Thyroid gland (tissue), 4 donors: Measurements from ENCODE around the gene DAGLA.

Experiments used
- CTCF ChIP-seq, 6 experiments: fragments of 200-600 bp in 3 of 6; fragments of 450-650 bp in 3 of 6; sonication (generic) in 3 of 6; IDR thresholded peaks; one replicate each; pipeline ENCODE4 v1.5.1; 2016 to 2019; ENCODE audit warnings: antibody characterized with exemption in 6 of 6, mild to moderate bottlenecking in 2 of 6, inconsistent platforms in 1 of 6, moderate library complexity in 1 of 6
- POLR2A ChIP-seq, 2 donors: fragments of 450-650 bp; IDR thresholded peaks; one replicate each; pipeline ENCODE4 v1.6.1; 2017; ENCODE audit warnings: antibody characterized with exemption in 2 of 2, mild to moderate bottlenecking in 2 of 2, moderate library complexity in 1 of 2

GRCh38 chr11:61636676-61637075, 43.5 kb upstream of the DAGLA start:
- TF ChIP-seq CTCF (IDR thresholded peaks at IDR 0.05) (no peak), POLR2A (IDR thresholded peaks at IDR 0.05) (no peak)
